Measurements from ENCODE around the gene WDR12.

The WDR12 gene

DNA sequence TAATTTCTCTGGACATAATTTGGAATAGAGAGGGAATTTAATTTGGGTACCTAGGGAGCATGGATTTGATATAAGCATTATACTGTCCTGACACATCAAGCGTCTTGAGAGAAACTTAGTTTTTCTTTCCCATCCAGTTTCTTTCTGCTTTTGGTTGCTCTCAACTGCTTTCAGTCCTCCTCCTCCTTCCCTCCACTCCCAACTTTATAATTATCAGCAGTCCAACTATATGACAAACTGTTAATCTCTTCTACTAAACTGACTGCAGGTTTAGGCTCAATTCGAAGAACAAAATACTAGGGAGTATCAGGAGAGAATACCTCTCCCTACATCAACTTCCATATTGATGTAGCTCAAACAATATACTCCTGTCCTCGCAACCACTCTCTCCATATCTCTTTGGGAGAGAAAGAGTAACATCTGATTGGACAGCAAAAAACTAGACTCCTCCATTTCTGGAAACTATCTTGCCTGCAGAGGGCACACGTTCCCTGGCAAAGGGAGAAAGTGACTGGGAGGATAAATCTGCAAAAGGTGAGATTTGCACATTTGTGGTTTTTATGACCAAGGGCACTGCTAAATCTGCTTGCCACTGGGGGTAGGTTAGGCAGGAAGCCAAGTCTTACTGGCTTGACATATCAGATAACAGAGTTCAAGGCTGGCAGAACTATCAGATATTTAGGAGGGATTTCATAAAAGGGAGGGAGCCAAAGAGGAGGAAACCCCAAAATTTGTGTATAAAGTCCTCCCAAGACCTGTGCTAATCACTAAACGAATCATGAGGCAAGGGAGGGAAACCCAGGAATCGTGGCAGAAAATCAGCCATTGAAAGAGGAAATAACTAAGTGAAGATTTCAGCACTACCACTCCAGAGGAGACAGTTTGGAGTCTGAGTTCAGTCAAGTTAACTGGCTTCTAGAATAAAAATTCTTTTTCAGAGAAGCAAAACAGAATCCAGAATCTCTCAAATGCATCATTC lies 79.9 kb downstream of the WDR12 start:
- H3K9me3 ChIP-seq, result no peaks in the 10 kb centered on the region

DNA sequence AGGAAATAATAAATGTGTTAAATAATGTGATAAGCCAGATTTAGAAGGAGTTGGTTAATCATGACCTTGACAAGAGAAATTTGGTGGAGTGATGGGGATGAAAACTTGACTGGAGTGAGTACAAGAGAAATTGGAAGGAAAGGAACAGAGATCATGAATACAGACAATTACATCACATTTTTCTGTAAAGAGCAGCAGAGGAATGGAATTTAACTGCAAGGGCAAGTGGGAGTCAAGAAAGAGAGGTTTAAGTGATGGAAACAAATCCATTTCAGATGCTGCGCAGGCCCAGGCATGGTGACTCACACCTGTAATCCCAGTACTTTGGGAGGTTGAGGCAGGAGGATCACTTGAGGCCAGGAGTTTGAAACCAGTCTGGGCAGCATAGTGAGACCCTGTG lies 86.6 kb downstream of the WDR12 start:
- H3K4me1 ChIP-seq (ENCODE audit: control insufficient read depth in 1 of 2, insufficient read depth in 1 of 2, low read depth in 1 of 2, low read length in 1 of 2), result no peaks in the 10 kb centered on the region
- H3K9me3 ChIP-seq, result no peaks in the 10 kb centered on the region
- no peak overlapping the region for H3K4me3 ChIP-seq (ENCODE audit: low read depth in 1 of 2, low read length in 1 of 2)
- H3K36me3 ChIP-seq, result no peaks in the 10 kb centered on the region
- H3K27me3 ChIP-seq, result no peaks in the 10 kb centered on the region
- TF ChIP-seq, protein P1, sequence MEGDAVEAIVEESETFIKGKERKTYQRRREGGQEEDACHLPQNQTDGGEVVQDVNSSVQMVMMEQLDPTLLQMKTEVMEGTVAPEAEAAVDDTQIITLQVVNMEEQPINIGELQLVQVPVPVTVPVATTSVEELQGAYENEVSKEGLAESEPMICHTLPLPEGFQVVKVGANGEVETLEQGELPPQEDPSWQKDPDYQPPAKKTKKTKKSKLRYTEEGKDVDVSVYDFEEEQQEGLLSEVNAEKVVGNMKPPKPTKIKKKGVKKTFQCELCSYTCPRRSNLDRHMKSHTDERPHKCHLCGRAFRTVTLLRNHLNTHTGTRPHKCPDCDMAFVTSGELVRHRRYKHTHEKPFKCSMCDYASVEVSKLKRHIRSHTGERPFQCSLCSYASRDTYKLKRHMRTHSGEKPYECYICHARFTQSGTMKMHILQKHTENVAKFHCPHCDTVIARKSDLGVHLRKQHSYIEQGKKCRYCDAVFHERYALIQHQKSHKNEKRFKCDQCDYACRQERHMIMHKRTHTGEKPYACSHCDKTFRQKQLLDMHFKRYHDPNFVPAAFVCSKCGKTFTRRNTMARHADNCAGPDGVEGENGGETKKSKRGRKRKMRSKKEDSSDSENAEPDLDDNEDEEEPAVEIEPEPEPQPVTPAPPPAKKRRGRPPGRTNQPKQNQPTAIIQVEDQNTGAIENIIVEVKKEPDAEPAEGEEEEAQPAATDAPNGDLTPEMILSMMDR (IDR thresholded peaks at IDR 0.05), result no peak
- H3K27ac ChIP-seq, result no peak overlapping the region

More for the DNA sequence above, 79.9 kb downstream of the WDR12 start:
- no peaks in the 10 kb centered on the region for H3K4me1 ChIP-seq (ENCODE audit: control insufficient read depth in 1 of 2, insufficient read depth in 1 of 2, low read depth in 1 of 2, low read length in 1 of 2)
- TF ChIP-seq, protein P1 (IDR thresholded peaks at IDR 0.05), result no peak
- no peak overlapping the region for H3K4me3 ChIP-seq (ENCODE audit: low read depth in 1 of 2, low read length in 1 of 2)
- no peaks in the 10 kb centered on the region for H3K27me3 ChIP-seq
- no peak overlapping the region for H3K27ac ChIP-seq
- H3K36me3 ChIP-seq, result no peaks in the 10 kb centered on the region
